H1 (cell line): Measurements from ENCODE around the gene PRKAA1. TPM values are rescaled to one million over a fixed set of nuclear protein-coding genes. Genes with fewer than 3 reads are reported as not detected.

Source experiments
- POLR2AphosphoS5 ChIP-seq: IDR thresholded peaks from 2 replicates; pipeline ENCODE4 v1.6.1; 2011; ENCODE audit warnings: low read depth, low read length
- POU5F1 ChIP-seq: IDR thresholded peaks from 2 replicates; pipeline ENCODE4 v1.6.1; 2011; ENCODE audit warnings: low read depth, mild to moderate bottlenecking, low read length, moderate library complexity
- USF2 ChIP-seq: IDR thresholded peaks from 2 replicates; pipeline ENCODE4 v1.6.1; 2011; ENCODE audit warnings: low read length, improper control_type of control experiment
- polyA plus RNA-seq, 7 experiments: library from polyadenylated mRNA; depleted of rRNA in 3 of 7; stranded (reverse) in 5 of 7; unstranded in 2 of 7; fragments of >200 nt in 5 of 7; fragments of 200-250 nt in 2 of 7; gene quantifications; 1 replicate in 5 of 7; 2 replicates in 1 of 7; 4 replicates in 1 of 7; pipeline versions ENCODE4 v1.2.1 to v1.2.3, GENCODE V29; 2011 to 2013; ENCODE audit warnings: missing spikeins in 2 of 7, mixed read lengths in 2 of 7
- total RNA-seq: library from RNA; stranded (reverse); fragmentation: NEBNext Ultra II Directional; extraction: Animal tissue kit (Norgen Biotek cat#: 25700); gene quantifications from 2 replicates; pipeline ENCODE4 v1.2.1, GENCODE V29; 2021

The PRKAA1 gene
- total and polyA plus RNA-seq, 2 of the 8 experiments (the other 6 are each of a cell fraction or from before 2014, with no cell fraction given), result 10.4 to 33.1 TPM

- TF ChIP-seq USF2 (no peak), POLR2AphosphoS5 (no peak), POU5F1 (no peak)
These were observed 22.9 kb downstream of the PRKAA1 start (continued) for GRCh38 chr5:40775085-40775845.
